ENCODE results near the gene ATG4B.
"Not testable (repeated sequence)": the region's sequence is repeated elsewhere in the genome, so short reads cannot be mapped to it uniquely, and the experiment has no call there.

The ATG4B gene

DNA sequence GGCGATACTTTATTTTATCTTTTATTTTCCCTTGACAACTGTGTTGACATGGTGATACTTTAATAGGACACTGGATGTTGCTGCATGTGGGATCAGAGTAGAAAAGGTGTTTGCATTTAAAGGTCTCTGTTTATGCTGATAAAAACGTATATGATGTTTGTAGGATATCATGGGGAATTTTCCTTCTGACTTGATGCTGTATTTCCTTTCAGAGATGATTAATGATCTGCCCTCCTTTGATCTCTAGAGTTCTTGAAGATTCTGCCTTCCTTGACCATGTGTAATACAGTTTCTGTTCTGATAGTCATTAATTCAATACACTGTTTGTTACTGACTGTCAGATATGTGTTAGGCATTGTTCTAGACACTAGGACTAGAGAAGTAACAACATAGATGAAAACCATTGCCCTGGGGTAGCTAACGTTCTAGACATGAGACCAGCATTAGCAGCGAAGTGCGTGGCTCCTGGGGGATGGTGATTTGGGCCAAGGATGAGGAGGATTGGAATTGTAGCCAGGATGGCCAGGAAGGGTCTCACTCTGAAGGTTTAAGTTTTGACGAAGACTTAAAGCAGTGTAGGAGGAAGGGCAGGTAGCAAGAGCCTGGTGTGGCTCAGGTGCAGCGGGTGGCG, 2.8 kb downstream of the ATG4B start:
- DNase-seq = no peak

DNA sequence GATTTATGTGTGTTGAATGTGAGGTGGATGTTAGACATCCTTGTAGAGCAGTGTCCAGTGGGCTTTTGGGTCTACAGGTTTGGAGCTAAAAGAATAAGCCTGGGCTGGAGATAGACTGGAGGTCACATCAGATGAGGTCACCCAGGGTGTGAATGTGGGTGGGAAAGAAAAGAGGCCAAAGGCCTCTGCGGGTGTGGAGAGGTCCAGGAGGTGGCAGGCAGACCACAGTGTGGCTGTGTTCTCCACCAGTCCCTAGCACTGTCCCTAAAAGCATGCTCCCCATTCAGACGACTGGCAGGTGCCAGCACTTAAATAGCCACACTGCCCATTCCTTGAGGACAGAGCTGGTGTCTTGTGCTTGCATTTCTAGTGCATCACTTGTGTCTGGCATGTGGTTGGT, 4.1 kb downstream of the ATG4B start:
- no peak for DNase-seq

DNA sequence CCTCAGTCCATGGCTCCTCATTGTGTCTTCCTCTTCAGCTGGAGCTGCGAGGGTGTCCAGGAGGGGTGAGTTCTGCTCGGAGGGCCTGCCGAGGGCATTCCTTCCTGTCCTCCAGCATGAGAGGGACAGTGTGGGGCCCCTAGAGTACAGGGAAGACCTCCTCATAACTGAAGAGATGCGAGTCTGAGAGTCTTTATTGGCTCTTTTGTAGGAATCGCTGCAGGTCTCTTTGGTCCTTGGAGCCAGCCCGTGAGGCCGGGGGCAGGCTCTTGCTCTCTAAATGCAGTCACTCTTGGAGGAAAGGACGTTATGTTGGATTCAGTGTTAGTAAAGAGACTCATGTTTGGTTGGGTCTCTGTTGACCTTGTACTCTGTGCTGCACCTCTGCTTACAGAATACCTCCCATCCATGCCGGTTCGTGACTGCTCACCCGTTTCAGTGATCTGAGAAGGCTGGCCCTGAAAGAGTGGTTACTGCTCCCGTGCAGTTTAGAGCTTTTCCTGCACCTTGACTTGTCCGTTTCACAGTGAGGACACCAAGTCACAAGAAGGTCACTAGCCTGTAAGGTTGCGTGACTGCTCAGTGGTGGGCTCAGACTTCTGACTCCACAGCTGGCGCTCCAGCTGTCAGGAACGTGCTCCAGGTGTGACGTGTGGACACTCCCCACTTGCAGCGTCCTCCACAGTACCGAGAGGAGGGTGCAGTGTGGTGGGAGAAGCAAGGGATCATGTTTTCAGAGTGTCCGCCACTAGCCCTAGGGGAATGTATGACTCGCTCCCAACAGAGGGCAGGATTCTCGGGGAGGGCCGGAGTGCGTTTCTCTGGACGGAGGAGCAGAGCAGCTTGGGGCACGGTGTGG, 7.8 kb downstream of the ATG4B start:
- DNase-seq = no peak

DNA sequence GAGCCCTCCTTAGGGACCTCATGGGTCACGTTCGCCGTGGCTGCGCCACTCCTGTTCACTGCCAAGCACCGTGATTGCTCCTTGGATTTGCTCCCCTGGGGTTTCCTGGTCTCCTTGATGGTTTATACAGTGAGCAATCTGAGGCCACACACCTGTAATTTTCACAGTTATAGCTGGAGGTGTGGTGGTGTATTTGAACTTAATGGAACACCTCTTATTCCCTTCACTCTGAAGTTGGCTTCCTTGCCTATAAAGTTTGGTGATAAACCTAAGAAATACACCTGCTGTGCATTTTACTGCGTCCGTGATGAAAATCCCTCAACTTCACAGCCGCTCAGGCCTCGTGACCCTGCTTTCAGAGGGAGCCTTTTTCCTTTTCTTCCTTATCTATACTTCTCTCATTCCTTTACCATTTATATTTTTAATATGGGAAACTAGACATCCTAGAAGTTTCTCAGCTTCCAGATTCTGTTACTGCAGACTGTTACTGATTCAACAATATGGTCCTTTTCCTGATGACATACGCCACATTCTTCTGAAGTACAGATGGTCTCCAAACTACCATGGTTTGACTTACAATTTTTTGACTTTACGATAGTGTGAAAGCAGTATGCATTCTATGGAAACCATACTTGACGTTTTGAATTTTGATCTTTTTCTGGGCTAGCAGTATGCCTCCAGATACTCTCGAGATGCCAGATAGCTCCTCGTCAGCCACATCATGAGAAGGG, 8.6 kb downstream of the ATG4B start:
- DNase-seq = no peak

DNA sequence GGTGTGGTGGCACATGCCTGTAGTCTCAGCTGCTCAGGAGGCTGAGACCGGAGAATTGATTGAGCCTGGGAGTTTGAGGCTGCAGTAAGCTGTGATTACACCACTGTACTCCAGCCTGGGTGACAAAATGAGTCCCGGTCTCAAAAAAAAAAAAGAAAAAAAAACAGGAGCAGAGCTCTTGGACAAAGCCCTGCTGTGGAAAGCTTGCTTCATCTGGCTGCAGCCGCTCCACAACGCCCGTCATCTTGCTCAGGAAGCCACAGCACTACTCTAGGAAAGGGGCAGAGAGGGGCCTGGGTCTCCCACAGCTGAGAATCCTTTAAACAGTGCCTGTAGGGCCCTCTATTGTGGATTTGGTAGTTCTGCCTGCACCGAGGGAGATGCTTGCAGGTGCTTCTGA, 11.0 kb downstream of the ATG4B start:
- no peak for DNase-seq

DNA sequence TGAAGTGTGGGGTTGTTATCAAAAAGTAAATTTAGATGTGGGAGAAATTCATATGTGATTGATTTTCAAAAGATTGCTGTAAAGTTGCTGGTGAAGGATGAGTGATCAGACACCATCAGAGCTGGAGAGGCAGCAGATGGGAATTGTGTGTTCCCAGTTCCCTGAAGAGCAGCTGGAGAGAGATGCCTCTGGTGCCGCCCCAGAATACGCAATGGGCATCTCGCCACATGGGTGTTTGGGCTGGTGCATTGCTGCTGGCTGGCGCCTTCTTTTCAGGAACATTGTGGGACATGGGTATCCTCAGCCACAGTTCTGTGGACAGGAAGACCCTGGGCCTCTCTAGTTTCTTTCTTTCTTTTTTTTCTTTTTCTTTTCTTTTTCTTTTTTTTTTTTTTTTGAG, 11.9 kb downstream of the ATG4B start:
- no peak for DNase-seq

DNA sequence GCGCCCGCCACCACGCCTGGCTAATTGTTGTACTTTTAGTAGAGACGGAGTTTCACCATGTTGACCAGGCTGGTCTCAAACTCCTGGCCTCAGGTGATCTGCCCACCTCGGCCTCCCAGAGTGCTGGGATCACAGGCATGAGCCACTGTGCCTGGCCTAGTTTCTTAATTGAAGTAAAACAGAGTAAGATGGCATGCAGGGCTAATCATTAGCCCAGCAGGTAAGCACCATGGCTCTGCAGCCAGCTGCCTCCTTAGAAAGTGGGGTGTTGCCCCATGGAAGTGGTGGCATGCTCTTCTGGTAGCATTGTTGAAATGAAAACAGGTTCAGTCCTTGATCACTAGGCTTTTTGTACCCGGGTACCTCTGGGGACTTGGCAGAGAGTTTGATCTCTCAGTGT, 12.4 kb downstream of the ATG4B start:
- DNase-seq = no peak

DNA sequence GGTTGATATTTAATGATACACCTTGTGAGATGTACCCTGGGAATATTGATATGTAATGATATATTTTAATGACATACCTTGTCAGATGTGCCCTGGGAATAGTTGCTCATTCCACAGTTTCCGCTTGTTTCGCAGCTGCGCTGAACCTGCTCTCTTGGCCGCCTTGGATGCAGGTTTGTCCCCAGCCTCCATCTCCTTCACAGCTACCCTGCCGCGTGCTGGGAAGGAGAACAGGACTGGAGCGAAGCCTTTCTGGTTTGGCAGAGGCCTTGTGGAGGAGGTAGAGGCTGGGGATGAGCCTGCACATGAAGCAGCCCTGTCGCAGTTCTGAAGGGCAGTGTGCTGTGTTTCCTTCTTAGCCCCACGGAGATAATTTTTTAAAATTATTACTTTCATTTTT, 14.6 kb downstream of the ATG4B start:
- no peak for DNase-seq

DNA sequence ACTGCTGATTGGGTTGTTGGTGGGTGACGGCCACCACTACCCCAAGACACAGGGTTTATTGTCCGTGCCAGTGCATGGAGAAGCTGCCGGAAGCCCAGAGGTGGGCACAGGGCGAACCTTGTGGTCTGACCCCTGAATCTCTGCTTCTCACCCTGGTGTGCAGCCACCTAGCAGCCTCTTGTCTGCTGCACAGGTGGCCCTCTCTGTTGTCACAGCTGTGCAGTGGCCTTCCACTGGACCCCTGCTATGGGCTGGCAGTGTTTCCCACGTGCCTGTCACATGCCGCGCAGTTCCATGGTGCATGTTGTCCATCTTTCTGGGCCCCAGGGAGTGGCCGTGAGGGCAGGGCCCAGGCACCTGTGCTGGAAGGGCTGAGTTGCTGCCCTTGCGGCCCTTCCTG, 15.2 kb downstream of the ATG4B start:
- no peak for DNase-seq

DNA sequence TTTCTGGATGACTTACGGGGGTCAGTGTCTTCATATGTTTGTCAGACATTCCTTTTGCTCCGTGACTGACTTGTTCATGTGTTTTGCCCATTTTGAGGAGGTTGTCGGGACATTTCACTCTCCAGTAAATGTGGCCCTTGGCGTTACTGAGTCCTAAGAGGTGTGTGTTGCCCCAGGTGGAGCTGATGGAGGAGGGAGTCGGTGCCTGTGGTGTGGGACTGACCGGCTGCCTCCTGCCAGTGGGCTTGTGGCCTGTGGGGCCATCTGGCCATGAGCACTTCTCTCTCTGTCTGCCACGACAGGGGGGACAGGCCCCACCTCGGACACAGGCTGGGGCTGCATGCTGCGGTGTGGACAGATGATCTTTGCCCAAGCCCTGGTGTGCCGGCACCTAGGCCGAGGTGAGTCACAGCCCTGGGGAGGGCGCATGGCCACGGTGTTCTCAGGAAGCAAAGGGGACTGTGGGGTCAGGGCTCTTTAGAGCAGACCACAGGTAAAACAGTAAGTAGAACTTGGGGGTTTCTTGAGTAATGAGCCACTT, 15.8 kb downstream of the ATG4B start:
- no peak for DNase-seq

DNA sequence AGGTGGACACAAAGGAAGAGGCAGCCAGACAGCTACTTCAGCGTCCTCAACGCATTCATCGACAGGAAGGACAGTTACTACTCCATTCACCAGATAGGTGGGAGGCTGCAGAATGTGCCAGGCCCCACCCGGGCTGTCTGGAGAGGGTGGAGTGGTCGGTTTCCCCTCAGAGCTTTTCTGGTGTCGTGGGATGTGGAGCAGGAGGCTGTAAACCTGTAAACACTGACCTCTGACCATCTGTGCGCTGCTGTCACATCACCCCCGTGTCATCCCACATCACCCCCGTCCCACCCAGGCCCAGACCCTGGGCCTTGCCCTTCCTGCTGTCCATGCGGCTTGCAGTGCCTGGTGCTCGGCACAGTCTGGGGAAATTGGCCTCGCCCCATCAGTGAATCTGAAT, 17.1 kb downstream of the ATG4B start:
- DNase-seq = no peak

DNA sequence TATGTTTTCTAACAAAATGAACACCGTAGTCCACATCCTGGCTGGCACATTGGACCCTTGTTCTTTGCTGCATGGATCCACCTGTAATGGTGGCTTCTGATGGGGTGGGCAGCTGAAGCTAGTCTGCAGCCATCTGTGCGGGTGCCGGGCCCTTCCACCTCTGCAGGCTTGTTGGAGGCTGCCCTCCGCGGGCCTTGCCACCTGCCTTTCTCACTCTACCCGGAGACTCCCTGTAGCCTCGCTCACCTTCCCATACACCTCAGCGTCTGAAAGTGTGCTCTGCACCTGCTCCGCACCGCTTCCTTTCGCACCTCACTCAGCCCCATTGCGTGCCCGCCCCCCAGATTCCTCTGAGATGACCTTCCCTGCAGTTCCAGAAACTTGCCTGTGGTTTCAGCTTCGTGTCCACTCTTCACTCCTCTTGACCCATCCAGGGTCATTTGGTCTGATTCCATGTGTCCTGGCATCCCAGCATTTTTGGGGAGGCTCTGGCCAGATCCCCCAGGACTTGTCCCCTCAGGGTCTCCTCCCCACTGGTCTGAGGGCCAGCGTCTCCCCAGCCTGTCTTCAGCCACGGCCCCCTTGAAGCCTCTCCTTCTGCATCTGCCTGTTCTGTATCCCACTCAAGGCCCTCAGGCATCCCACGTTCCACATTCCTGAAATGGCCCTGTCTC, 18.2 kb downstream of the ATG4B start:
- DNase-seq = no peak

DNA sequence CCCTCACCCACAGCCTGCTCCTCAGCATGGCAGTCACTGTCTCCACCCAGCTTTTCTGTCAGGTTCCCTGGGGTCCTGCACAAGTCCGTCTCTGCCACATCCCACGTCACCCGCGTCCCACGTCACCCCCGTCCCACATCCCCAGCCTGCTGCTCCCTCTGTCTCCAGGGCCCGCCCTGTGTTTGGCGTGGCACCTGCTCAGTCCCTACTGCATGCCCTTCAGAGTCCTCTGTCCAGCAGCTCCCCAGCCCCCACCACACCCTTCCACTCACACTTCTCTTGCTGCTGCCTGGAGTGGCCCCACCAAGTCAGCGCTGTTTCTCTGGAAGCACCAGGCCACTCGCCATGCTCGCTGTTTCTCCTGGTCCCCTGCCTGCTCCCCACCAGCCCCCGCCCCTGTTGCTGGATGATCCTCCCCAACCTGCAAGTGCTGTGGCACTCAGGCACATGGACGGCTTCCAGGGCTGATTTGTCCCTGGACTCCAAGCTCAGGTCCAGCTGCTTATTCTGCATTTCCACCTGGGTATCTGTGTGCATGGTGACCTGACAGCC, 18.8 kb downstream of the ATG4B start:
- no peak for DNase-seq

DNA sequence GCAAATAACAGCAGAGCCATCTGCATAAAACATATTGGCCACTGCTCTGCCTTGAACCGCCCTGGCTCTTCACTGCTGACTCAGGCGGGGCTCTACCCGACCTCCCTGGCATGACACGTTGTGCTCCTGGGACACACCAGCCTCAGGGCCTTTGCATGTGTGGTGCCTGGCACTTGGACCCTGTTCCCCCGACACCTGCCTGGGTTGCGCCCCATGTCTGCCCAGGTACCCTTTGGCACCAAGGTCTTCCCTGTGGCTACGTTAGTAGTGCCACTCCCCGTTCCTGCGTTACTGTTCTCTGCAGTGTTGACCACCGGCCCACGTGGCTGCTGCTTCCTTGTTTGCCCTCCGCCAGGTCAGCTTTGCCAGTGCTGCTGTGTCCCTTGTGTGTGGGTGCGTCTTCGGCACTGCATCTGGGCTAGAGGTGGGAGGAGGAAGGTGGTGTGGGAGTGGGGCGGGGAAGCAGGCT, 20.3 kb downstream of the ATG4B start:
- no peak for DNase-seq

DNA sequence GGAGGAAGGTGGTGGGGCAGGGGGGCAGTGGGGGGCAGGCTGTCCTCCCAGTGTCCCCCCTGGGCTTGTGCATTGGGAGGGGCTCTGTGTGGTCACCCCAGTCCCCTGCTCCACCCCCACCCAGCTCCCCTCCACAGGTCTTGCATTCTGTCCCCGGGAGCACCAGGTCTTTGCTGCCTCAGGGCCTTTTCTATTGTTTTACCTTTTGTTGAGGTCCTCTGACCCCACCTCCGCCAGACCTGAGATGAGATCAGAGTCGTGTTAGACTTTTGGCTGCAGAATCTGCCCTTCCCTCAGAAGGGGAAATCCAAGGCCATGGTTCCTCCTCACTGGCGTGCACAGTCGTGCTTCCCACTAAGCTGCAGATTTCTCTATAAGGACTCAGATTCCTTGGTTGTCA, 20.8 kb downstream of the ATG4B start:
- DNase-seq = no peak

DNA sequence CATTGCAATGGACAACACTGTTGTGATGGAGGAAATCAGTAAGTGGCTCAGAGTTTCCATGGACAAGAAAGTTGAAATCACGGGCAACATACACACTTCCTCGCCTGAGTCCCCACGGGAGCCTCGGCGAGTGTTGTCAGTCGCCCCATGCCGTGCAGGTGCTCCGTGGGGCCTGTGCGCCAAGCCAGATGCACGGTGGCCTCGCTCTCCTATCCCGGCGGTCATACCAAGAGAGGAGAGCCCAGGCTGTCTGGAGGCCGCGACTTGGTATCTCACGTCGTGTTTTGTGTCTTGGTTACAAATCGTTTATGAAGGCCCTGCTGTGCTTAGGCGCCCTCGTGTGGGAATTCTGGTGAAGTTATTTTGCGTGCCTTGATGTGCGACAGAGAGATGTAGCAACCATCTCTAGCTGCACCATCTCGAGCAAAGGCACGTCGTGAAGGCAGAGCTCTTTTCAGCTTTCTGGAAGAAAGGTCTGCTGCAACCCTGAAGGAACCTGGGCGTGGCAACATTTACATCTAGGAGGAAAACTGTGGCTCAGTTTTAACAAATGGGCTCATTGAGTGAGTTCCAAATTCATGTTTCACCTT, 21.8 kb downstream of the ATG4B start:
- DNase-seq = peak; percentile 1

DNA sequence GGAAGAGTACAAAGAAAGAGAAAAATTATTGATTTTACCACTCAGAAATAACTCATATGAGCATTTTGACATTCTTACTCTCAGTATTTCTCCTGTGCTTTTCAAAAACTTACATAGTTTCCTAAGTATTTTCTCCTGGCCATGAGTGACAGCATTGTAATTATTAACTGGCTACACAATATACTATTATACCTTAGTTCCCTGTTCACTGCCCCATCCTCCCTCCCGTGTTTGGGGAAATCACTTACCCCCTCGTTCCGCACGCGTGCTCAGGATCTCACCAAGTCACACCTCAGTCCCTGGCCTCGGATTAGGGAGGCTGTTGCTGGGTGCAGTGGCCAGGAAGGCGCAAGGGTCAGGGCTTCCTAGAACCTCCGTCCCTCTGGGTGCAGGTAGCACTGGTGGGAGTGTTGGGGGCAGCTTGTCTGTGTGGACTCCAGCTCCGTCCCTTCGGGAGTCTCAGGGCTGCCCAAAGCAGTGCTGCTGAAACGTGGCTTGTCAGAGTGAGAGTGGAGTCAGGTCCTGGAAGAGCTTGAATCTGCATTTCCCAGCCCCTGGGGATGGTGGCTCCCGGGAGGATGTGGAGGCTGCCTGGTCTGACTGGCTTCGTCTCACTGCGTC, 23.2 kb downstream of the ATG4B start:
- no peak for DNase-seq

DNA sequence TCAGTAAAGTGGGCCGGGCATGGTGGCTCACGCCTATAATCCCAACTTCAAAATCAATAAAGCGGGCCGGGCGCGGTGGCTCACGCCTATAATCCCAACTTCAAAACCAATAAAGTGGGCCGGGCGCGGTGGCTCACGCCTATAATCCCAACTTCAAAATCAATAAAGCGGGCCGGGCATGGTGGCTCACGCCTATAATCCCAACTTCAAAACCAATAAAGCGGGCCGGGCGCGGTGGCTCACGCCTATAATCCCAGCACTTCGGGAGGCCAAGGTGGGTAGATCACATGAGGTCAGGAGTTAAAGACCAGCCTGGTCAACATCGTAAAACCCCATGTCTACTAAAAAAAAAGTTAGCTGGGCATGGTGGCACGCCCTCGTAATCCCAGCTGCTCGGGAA, 25.2 kb downstream of the ATG4B start:
- not testable (repeated sequence) for DNase-seq

DNA sequence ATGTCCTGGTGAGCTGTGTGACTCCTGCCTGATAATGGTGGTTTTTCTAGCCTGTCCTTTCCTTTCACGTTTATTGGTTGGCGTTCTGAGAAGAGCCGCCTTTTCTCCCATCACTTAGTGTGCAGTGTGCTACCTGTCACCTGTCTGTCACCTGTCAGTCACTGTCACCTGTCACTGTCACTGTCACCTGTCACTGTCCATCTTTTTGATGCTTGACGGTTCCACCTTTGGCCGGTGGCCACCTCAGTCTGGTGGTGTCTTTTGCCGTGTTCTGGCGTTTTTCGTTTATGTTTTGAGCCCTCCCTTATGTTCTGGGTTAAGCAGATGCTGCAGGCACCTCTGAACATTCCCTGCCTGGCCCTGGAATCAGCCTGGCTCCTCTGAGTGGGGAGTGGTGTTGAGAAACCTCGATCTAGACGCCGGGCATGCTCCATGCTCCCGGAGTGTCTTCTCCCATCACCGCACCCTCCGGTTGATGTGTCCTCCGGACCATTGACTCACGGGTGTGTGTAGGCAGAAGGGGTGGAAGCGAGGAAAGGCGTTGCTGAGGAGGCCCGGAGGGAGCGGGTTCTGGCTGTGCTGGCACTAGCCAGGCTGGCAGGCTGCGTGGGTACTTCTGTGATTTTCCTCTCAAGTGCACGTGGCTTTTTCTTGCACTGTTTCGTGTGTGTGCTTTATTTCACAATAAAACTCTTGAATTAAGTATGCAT, 28.4 kb downstream of the ATG4B start:
- DNase-seq = no peak

DNA sequence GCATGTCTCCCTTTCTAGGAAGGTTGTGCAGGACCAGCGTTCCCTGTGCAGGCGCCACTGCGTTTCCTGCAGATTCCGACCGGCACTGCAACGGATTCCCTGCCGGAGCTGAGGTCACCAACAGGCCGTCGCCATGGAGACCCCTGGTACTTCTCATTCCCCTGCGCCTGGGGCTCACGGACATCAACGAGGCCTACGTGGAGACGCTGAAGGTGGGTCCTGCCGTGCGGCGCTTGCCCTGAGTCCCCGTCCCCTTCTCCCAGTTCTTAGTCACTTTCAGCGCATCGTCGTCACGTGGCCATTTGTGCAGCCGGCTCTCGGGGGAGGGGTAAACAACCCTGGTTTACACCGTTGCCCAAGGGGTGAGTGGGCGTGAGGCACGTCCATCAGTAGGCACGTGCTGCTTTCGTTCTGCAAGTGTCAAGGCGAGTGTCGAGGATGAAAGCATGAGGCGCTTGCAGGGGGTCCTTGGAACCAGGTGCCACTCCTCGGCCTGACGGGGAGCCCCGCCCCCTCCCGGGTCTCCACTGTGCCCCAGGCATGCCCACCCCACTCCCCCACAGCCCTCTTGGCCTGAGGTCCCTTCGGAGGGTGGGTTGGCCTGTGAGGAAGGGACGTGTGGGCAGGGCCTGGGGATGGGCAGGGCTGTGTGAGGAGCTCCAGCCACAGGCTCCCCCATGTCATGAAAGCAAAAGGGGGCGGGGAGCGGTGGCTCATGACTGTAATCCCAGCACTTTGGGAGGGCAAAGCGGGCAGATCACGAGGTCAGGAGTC, 29.3 kb downstream of the ATG4B start:
- DNase-seq = no peak
